GM18505 (cell line): ENCODE results near the gene ALOXE3.
"Not testable (repeated sequence)": the region's sequence is repeated elsewhere in the genome, so short reads cannot be mapped to it uniquely, and the experiment has no call there.

ENCODE experiments used
- ATAC-seq: cut with Tn5 transposase; IDR thresholded peaks from one replicate; pipeline ENCODE4 v1.9.1; 2021; ENCODE audit not compliant: unreplicated experiment
- POLR2A ChIP-seq: IDR thresholded peaks from 4 replicates; pipeline ENCODE4 v1.6.1; 2011; ENCODE audit warnings: borderline replicate concordance; ENCODE audit not compliant: insufficient read depth, insufficient read length; ENCODE audit errors: extremely low read depth

The ALOXE3 gene

GRCh38 chr17:8118769-8119580 is 661 bp upstream of the ALOXE3 start:
- peak; percentile 37 for ATAC-seq
- no peak for TF ChIP-seq POLR2A

- TF ChIP-seq POLR2A: no peak
- no peak for ATAC-seq
Measured at GRCh38 chr17:8117367-8117979, 841 bp downstream of the ALOXE3 start.

GRCh38 chr17:8116776-8117175 is 1.5 kb downstream of the ALOXE3 start:
- TF ChIP-seq POLR2A: no peak
- no peak for ATAC-seq

GRCh38 chr17:8110907-8111306 is 7.4 kb downstream of the ALOXE3 start:
- ATAC-seq: no peak
- no peak for TF ChIP-seq POLR2A

GRCh38 chr17:8110456-8110804 is 7.9 kb downstream of the ALOXE3 start:
- no peak for ATAC-seq
- TF ChIP-seq POLR2A: no peak

GRCh38 chr17:8109661-8110455 is 8.5 kb downstream of the ALOXE3 start:
- no peak for ATAC-seq
- TF ChIP-seq POLR2A: no peak

GRCh38 chr17:8108972-8109660 is 9.2 kb downstream of the ALOXE3 start:
- no peak for TF ChIP-seq POLR2A
- no peak for ATAC-seq

- ATAC-seq: not testable (repeated sequence)
Measured at GRCh38 chr17:8106980-8107379, 11.3 kb downstream of the ALOXE3 start.

- no peak for ATAC-seq
- TF ChIP-seq POLR2A: no peak
Measured at GRCh38 chr17:8105957-8106398, 12.3 kb downstream of the ALOXE3 start.

- ATAC-seq: no peak
Measured at GRCh38 chr17:8104911-8105310, 13.4 kb downstream of the ALOXE3 start.

GRCh38 chr17:8103549-8103948 is 14.8 kb downstream of the ALOXE3 start:
- no peak for ATAC-seq

More at GRCh38 chr17:8104911-8105310, 13.4 kb downstream of the ALOXE3 start:
- no peak for TF ChIP-seq POLR2A

GRCh38 chr17:8101721-8102120 is 16.6 kb downstream of the ALOXE3 start:
- no peak for TF ChIP-seq POLR2A
- no peak for ATAC-seq

More at GRCh38 chr17:8103549-8103948, 14.8 kb downstream of the ALOXE3 start:
- TF ChIP-seq POLR2A: no peak

GRCh38 chr17:8100763-8101162 is 17.6 kb downstream of the ALOXE3 start:
- TF ChIP-seq POLR2A: no peak
- ATAC-seq: no peak
